ENCODE measurements around the gene CADM2.

The CADM2 gene

GRCh38 chr3:85584779-85585356, 626.1 kb downstream of the CADM2 start:
- no peaks in the 10 kb centered on the region for H3K4me1 Mint-ChIP-seq
- no peaks in the 10 kb centered on the region for H3K27me3 Mint-ChIP-seq (ENCODE audit: low read depth)
- no peaks in the 10 kb centered on the region for H3K9me3 Mint-ChIP-seq
- H3K27ac Mint-ChIP-seq: no peak overlapping the region
- no peaks in the 10 kb centered on the region for H3K36me3 Mint-ChIP-seq (ENCODE audit: low read depth)
- H3K4me3 Mint-ChIP-seq: no peak overlapping the region
- TF ChIP-seq, protein P1, sequence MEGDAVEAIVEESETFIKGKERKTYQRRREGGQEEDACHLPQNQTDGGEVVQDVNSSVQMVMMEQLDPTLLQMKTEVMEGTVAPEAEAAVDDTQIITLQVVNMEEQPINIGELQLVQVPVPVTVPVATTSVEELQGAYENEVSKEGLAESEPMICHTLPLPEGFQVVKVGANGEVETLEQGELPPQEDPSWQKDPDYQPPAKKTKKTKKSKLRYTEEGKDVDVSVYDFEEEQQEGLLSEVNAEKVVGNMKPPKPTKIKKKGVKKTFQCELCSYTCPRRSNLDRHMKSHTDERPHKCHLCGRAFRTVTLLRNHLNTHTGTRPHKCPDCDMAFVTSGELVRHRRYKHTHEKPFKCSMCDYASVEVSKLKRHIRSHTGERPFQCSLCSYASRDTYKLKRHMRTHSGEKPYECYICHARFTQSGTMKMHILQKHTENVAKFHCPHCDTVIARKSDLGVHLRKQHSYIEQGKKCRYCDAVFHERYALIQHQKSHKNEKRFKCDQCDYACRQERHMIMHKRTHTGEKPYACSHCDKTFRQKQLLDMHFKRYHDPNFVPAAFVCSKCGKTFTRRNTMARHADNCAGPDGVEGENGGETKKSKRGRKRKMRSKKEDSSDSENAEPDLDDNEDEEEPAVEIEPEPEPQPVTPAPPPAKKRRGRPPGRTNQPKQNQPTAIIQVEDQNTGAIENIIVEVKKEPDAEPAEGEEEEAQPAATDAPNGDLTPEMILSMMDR (IDR thresholded peaks at IDR 0.05; ENCODE audit: unreplicated experiment in 3 of 3): no peak

- Mint-ChIP-seq H3K27ac (no peak overlapping the region), H3K36me3 (ENCODE audit: low read depth) (no peaks in the 10 kb centered on the region), H3K4me3 (no peak overlapping the region), H3K27me3 (ENCODE audit: low read depth) (no peaks in the 10 kb centered on the region), H3K4me1 (no peaks in the 10 kb centered on the region), H3K9me3 (no peaks in the 10 kb centered on the region)
- TF ChIP-seq, protein P1 (IDR thresholded peaks at IDR 0.05; ENCODE audit: unreplicated experiment in 3 of 3): no peak
Measured at GRCh38 chr3:85586018-85586417, 627.2 kb downstream of the CADM2 start.

DNA sequence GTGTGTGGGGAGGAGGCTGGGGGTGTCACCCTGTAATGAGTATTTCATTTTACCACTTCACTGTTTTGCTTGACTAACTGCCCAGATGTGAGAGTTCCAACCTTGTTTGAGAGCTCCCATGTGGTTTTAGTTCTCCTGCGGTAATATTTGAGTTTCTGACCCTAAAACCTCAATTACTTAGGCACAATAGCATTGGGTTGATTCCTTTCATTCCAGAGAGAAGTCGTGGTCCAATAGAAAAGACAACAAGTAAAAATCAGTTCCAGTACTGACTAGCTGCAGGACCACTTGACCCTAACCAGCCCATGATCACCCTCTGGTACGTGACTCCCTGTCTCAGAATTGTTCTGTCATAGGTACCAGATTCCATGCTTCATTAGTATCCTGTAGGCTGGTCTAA, 630.4 kb downstream of the CADM2 start:
- no peaks in the 10 kb centered on the region for H3K36me3 Mint-ChIP-seq (ENCODE audit: low read depth)
- H3K27ac Mint-ChIP-seq: no peak overlapping the region
- H3K4me1 Mint-ChIP-seq: no peaks in the 10 kb centered on the region
- H3K4me3 Mint-ChIP-seq: no peak overlapping the region
- no peaks in the 10 kb centered on the region for H3K27me3 Mint-ChIP-seq (ENCODE audit: low read depth)
- H3K9me3 Mint-ChIP-seq: no peaks in the 10 kb centered on the region
- TF ChIP-seq, protein P1 (IDR thresholded peaks at IDR 0.05; ENCODE audit: unreplicated experiment in 3 of 3): no peak

DNA sequence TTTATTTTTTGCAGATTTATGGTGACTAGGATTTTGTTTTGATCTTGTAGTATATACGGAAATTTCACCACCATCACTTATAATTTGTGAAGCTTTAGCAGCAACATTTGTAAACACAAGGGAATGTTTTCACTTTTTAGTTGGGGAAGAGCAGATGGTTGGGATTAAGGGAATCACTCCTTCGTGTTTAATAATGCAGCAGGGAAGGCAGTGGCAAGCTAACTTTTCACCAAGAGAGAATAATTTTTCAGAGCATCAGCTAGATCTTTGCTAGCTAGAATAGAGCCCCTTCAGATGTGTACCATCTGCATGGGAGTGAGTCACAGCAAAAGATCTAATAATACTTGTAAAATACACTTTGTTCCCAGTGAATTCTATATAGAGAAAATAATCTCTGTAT, 632.7 kb downstream of the CADM2 start:
- H3K4me3 Mint-ChIP-seq: no peak overlapping the region
- H3K27me3 Mint-ChIP-seq (ENCODE audit: low read depth): no peaks in the 10 kb centered on the region
- no peaks in the 10 kb centered on the region for H3K4me1 Mint-ChIP-seq
- H3K9me3 Mint-ChIP-seq: no peaks in the 10 kb centered on the region
- H3K36me3 Mint-ChIP-seq (ENCODE audit: low read depth): no peaks in the 10 kb centered on the region
- TF ChIP-seq, protein P1 (IDR thresholded peaks at IDR 0.05; ENCODE audit: unreplicated experiment in 3 of 3): no peak
- no peak overlapping the region for H3K27ac Mint-ChIP-seq

DNA sequence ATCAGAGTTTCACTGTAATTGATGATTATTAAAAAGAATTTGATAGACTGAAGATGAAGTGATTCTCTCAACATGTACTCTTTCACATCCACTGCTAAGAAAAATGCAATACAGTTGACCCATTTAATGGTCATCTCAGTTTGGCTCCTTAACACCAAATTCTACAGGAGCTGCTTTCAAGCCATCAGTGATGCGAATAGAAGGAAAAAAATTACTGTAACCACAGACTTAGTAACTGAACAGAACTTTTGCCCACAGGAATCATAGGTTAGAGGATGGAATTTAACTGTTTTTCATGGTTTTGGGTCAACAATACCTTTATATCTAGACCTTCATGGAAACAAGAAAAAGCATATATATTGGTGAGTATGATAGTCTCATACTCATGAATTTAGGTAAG, 633.5 kb downstream of the CADM2 start:
- TF ChIP-seq, protein P1 (IDR thresholded peaks at IDR 0.05; ENCODE audit: unreplicated experiment in 3 of 3): no peak
- Mint-ChIP-seq H3K27ac (no peak overlapping the region), H3K4me3 (no peak overlapping the region), H3K4me1 (no peaks in the 10 kb centered on the region), H3K9me3 (no peaks in the 10 kb centered on the region), H3K36me3 (ENCODE audit: low read depth) (no peaks in the 10 kb centered on the region), H3K27me3 (ENCODE audit: low read depth) (no peaks in the 10 kb centered on the region)

- H3K27me3 Mint-ChIP-seq (ENCODE audit: low read depth): no peaks in the 10 kb centered on the region
- no peaks in the 10 kb centered on the region for H3K4me1 Mint-ChIP-seq
- no peak overlapping the region for H3K27ac Mint-ChIP-seq
Measured at GRCh38 chr3:85594676-85595075, 635.9 kb downstream of the CADM2 start.

More at GRCh38 chr3:85594676-85595075, 635.9 kb downstream of the CADM2 start:
- Mint-ChIP-seq H3K36me3 (ENCODE audit: low read depth) (no peaks in the 10 kb centered on the region), H3K4me3 (no peak overlapping the region), H3K9me3 (no peaks in the 10 kb centered on the region)
- TF ChIP-seq, protein P1 (IDR thresholded peaks at IDR 0.05; ENCODE audit: unreplicated experiment in 3 of 3): no peak
